ENCODE results near the gene CACNA1C. TPM values are rescaled to one million over a fixed set of nuclear protein-coding genes. Genes with fewer than 3 reads are reported as not detected.

The CACNA1C gene
- total RNA-seq, 2 donors from 2014 or later = 0.86 to 6.3 TPM

DNA sequence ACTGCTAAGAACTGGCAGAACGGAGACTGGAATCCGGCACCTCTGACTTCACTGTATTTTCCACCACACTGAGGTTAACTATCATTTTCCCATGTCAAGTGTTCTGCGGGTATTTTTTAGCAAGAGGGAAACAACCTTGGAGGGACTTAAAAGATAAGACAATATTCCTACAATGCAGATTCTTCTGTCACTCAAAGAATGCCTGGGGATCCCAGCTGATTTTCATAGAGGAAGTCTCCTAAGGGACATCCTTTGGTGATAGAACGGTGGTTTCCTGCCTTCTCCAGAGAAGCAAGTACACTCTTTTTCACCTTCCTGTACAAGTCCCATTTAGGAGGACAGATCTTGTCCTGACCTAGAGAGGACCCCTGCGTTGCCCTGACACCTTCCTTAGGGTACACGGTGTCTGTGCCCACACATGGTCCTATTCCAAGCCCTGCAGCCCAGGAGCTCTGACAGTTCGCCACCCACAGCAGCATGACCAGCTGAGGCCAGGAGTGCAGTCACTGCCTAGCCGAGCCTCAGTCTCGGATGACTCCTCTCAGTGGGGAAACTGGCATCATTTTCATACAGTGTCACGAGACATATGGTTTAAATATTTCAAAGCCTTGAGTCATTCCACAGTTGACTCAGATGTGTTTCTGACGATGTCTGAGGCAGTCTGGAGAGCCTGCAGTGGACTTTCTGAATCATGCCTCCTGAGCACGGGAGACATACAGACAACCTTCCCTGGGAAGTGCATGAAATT lies 560.7 kb downstream of the CACNA1C start:
- Histone ChIP-seq H3K9ac (ENCODE audit: extremely low read depth, low read length, poor library complexity, severe bottlenecking) (no peak overlapping the region), H3K4me1 (ENCODE audit: control insufficient read depth, insufficient read depth, low read length) (no peaks in the 10 kb centered on the region), H3K27me3 (ENCODE audit: control insufficient read depth, insufficient read depth, low read length, poor library complexity, severe bottlenecking) (no peaks in the 10 kb centered on the region), H3K36me3 (ENCODE audit: control insufficient read depth, insufficient read depth, low read length) (no peaks in the 10 kb centered on the region), H3K27ac (ENCODE audit: low read depth, low read length) (no peak overlapping the region), H3K4me3 (ENCODE audit: low read length) (no peak overlapping the region), H3K9me3 (ENCODE audit: control insufficient read depth, low read length) (no peaks in the 10 kb centered on the region)
- peaks cover 11% of the 10 kb centered on the region for H3K4me1 Mint-ChIP-seq
- no peak for DNase-seq
- peaks cover 11% of the 10 kb centered on the region for H3K27me3 Mint-ChIP-seq (ENCODE audit: insufficient read depth)
- no peaks in the 10 kb centered on the region for H3K36me3 Mint-ChIP-seq (ENCODE audit: low read depth)
- H3K27ac Mint-ChIP-seq = no peak overlapping the region
- H3K9me3 Mint-ChIP-seq = no peaks in the 10 kb centered on the region
- 84 to 97% methylated on average over 10 to 12 of the region's 12 CpGs for WGBS, 2 experiments (ENCODE audit: insufficient coverage in 1 of 2, insufficient read length in 1 of 2)
- no peak overlapping the region for H3K4me3 Mint-ChIP-seq
- no peak for TF ChIP-seq CTCF (conservative IDR thresholded peaks at IDR 0.05)

GRCh38 chr12:2614341-2614740 lies 561.6 kb downstream of the CACNA1C start:
- no peak for DNase-seq
- H3K4me1 ChIP-seq (ENCODE audit: control insufficient read depth, insufficient read depth, low read length) = no peaks in the 10 kb centered on the region
- TF ChIP-seq CTCF (conservative IDR thresholded peaks at IDR 0.05) = no peak
- no peaks in the 10 kb centered on the region for H3K9me3 Mint-ChIP-seq
- H3K36me3 ChIP-seq (ENCODE audit: control insufficient read depth, insufficient read depth, low read length) = no peaks in the 10 kb centered on the region
- peaks cover 11% of the 10 kb centered on the region for H3K4me1 Mint-ChIP-seq
- no peaks in the 10 kb centered on the region for H3K9me3 ChIP-seq (ENCODE audit: control insufficient read depth, low read length)
- no peak overlapping the region for H3K27ac ChIP-seq (ENCODE audit: low read depth, low read length)
- H3K4me3 ChIP-seq (ENCODE audit: low read length) = no peak overlapping the region
- H3K27ac Mint-ChIP-seq = no peak overlapping the region
- no peaks in the 10 kb centered on the region for H3K27me3 ChIP-seq (ENCODE audit: control insufficient read depth, insufficient read depth, low read length, poor library complexity, severe bottlenecking)
- H3K27me3 Mint-ChIP-seq (ENCODE audit: insufficient read depth) = peaks cover 10% of the 10 kb centered on the region
- H3K4me3 Mint-ChIP-seq = no peak overlapping the region
- no peaks in the 10 kb centered on the region for H3K36me3 Mint-ChIP-seq (ENCODE audit: low read depth)
- no peak overlapping the region for H3K9ac ChIP-seq (ENCODE audit: extremely low read depth, low read length, poor library complexity, severe bottlenecking)

GRCh38 chr12:2615665-2616402 lies 563.0 kb downstream of the CACNA1C start:
- H3K36me3 ChIP-seq (ENCODE audit: control insufficient read depth, insufficient read depth, low read length) = no peaks in the 10 kb centered on the region
- H3K27me3 ChIP-seq (ENCODE audit: control insufficient read depth, insufficient read depth, low read length, poor library complexity, severe bottlenecking) = no peaks in the 10 kb centered on the region
- no peak overlapping the region for H3K4me3 ChIP-seq (ENCODE audit: low read length)
- DNase-seq = peak; percentile 69
- Mint-ChIP-seq H3K4me1 (peaks cover 11% of the 10 kb centered on the region), H3K27me3 (ENCODE audit: insufficient read depth) (no peaks in the 10 kb centered on the region), H3K4me3 (no peak overlapping the region), H3K9me3 (no peaks in the 10 kb centered on the region), H3K36me3 (ENCODE audit: low read depth) (no peaks in the 10 kb centered on the region), H3K27ac (peak overlapping the region; percentile 7)
- H3K4me1 ChIP-seq (ENCODE audit: control insufficient read depth, insufficient read depth, low read length) = no peaks in the 10 kb centered on the region
- no peak overlapping the region for H3K9ac ChIP-seq (ENCODE audit: extremely low read depth, low read length, poor library complexity, severe bottlenecking)
- no peaks in the 10 kb centered on the region for H3K9me3 ChIP-seq (ENCODE audit: control insufficient read depth, low read length)
- TF ChIP-seq CTCF (conservative IDR thresholded peaks at IDR 0.05) = no peak
- H3K27ac ChIP-seq (ENCODE audit: low read depth, low read length) = peak overlapping the region; percentile 75
- 76 to 88% methylated on average over 4 to 14 of the region's 14 CpGs for WGBS, 2 experiments (ENCODE audit: insufficient coverage in 1 of 2, insufficient read length in 1 of 2)

Measured in endodermal cell (in vitro differentiated cells).